ENCODE data around the gene FEM1A.

DNA sequence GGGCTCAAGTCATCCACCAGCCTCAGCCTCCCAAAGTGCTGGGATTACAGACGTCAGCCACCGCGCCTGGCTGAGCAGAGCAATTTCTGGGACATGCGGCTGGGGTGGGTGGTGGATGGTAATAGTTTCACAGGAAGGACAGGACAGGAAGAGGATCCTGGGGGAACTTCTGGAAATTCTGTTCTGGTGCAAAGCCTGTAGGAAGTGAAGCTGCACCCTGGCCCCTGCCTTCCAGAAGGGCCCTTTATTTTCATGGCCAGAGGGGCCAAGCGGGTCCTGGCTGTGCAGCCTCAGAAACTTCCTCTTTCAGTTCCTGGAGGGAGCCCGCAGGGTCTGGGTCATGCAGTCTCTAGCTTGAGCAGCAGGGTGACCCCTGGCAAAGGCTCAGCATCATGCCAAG, 15.7 kb downstream of the FEM1A start:
- TF ChIP-seq BHLHE40 (IDR thresholded peaks at IDR 0.05; ENCODE audit: borderline replicate concordance) (no peak), LEF1 (IDR thresholded peaks at IDR 0.05; ENCODE audit: borderline replicate concordance) (no peak), ELF4 (IDR thresholded peaks at IDR 0.05) (no peak)
